GM12874 (cell line): ENCODE data around the gene ADM.
A peak's percentile ranks its signal among the peaks of the same experiment; 100 is the strongest.

Experiments
- TF ChIP-seq, protein P1 (sequence below): IDR thresholded peaks from 2 replicates; pipeline ENCODE4 v1.5.1; 2011; ENCODE audit warnings: low read depth, mild to moderate bottlenecking, control low read depth, low read length, moderate library complexity; ENCODE audit not compliant: insufficient read depth

ADM gene

DNA sequence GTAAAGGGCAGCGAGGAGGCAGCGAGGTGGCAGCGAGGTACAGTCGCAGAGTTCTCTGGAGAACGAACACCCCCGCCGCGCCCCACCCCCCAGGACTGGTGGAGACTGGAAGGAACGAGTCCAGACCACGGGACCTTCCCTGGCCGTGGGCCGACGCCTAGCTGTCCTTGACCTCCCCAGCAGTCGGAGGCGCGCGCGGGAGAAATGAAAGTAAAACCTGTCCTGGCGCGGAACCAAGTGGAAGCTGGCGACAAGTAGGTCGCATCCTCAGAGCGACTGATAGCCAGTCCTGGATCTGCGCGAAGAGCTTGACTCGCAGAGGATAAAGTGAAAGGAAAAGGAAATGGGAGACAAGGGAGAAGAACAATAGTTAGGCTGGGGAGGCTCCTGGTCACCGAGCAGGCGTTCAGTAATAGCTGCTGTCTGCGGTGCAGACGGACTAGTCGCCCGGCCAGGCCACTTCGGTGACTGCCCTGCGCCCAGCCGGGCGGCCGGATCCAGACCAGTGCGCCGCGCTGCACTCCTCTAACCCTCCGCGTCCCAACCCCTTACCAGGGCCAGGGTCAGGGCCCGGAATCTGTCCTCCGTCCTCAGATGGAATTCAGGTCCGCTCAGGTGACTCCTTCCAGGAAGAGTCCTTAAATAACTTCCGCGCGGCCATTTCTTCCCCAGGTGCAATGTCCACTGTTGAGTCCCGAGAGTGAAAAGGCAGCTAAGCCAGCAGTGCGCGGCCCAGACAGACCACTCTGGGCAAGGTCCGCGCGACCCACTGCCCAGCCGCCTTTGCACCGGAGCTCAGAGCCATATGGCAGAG lies 1.9 kb upstream of the ADM start:
- TF ChIP-seq, protein P1, sequence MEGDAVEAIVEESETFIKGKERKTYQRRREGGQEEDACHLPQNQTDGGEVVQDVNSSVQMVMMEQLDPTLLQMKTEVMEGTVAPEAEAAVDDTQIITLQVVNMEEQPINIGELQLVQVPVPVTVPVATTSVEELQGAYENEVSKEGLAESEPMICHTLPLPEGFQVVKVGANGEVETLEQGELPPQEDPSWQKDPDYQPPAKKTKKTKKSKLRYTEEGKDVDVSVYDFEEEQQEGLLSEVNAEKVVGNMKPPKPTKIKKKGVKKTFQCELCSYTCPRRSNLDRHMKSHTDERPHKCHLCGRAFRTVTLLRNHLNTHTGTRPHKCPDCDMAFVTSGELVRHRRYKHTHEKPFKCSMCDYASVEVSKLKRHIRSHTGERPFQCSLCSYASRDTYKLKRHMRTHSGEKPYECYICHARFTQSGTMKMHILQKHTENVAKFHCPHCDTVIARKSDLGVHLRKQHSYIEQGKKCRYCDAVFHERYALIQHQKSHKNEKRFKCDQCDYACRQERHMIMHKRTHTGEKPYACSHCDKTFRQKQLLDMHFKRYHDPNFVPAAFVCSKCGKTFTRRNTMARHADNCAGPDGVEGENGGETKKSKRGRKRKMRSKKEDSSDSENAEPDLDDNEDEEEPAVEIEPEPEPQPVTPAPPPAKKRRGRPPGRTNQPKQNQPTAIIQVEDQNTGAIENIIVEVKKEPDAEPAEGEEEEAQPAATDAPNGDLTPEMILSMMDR: no peak

DNA sequence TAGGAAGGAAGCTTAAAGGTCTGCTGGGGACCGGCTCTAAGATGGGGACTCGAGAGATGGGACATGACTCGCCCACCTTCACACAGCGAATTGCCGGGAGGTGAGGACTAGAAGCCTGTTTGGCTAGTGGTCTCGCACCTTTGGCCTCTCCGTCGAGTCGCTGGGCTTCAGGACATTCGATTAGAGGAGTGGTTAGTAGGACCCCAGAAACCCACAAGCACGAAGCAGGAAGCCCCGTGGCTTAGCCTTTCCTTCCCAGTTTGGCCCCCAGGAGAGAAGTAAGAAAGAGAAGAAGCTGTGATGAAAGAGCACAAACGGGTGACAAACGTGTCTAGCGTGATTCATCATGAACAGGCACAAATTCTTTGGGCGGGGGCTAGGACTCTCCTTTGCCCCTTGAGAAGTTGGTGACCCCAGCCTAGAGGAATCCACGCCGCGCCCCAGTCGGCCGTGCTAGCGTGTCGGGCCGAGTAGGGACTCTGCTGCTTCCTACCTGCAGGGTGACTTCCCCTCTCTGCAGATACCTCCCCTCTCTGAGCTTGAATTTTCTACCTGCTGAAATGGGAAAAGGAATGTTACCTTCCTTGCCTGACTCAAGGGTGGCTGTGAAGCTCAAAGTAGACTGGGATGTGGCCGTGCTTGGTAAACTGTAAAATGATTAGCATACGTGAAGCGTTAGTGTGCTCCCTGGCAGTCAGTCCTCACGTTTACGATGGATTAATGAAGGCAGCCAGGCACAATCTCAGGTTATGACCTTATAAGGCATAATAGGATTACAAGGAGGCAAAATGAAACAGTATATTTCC lies 1.1 kb upstream of the ADM start:
- TF ChIP-seq, protein P1: no peak

DNA sequence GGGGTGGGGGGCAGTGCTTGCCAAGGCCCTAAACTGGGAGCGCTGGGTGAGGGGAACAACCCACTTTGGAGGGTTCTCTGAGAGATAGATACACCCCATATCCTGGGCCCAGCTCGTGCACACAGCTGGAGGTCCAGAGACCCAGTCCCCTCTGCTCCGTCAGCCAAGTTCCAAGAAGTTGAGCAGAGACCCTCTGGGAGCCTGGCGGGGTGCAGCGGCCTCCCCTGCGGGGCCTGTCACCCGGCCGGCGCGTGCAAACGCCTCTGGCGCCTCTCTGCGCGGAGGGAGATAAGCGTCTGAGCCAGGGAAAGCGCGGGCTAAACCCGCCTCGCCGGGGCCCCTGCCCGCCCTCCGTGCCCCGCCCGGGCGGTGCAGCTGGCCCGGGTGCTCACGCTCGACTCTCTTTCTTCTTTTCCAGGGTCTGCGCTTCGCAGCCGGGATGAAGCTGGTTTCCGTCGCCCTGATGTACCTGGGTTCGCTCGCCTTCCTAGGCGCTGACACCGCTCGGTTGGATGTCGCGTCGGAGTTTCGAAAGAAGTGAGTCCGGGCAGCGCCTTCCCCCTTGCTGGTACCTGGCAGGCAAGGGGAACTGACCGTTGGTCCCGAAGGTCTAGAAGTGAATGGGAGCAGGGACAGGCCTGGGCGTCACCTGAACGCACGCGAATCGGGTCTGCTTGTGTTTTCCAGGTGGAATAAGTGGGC lies 540 bp downstream of the ADM start:
- TF ChIP-seq, protein P1: no peak

DNA sequence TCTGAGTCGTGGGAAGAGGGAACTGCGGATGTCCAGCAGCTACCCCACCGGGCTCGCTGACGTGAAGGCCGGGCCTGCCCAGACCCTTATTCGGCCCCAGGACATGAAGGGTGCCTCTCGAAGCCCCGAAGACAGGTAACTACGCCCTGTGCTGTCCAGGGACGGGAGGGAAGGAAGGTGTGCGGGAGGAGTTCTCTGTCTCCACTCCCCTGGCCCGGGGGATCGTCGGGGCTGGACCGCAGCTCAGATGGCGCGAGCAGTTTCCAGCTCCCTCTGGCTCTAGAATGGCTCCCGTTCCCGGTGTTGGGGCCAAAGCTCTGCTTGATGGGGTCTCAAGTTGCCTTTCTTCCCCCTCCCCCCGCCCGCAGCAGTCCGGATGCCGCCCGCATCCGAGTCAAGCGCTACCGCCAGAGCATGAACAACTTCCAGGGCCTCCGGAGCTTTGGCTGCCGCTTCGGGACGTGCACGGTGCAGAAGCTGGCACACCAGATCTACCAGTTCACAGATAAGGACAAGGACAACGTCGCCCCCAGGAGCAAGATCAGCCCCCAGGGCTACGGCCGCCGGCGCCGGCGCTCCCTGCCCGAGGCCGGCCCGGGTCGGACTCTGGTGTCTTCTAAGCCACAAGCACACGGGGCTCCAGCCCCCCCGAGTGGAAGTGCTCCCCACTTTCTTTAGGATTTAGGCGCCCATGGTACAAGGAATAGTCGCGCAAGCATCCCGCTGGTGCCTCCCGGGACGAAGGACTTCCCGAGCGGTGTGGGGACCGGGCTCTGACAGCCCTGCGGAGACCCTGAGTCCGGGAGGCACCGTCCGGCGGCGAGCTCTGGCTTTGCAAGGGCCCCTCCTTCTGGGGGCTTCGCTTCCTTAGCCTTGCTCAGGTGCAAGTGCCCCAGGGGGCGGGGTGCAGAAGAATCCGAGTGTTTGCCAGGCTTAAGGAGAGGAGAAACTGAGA lies 1.4 kb downstream of the ADM start:
- TF ChIP-seq, protein P1: no peak

DNA sequence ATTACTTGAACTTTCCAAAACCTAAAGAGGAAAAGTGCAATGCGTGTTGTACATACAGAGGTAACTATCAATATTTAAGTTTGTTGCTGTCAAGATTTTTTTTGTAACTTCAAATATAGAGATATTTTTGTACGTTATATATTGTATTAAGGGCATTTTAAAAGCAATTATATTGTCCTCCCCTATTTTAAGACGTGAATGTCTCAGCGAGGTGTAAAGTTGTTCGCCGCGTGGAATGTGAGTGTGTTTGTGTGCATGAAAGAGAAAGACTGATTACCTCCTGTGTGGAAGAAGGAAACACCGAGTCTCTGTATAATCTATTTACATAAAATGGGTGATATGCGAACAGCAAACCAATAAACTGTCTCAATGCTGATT lies 2.1 kb downstream of the ADM start:
- TF ChIP-seq, protein P1: no peak

DNA sequence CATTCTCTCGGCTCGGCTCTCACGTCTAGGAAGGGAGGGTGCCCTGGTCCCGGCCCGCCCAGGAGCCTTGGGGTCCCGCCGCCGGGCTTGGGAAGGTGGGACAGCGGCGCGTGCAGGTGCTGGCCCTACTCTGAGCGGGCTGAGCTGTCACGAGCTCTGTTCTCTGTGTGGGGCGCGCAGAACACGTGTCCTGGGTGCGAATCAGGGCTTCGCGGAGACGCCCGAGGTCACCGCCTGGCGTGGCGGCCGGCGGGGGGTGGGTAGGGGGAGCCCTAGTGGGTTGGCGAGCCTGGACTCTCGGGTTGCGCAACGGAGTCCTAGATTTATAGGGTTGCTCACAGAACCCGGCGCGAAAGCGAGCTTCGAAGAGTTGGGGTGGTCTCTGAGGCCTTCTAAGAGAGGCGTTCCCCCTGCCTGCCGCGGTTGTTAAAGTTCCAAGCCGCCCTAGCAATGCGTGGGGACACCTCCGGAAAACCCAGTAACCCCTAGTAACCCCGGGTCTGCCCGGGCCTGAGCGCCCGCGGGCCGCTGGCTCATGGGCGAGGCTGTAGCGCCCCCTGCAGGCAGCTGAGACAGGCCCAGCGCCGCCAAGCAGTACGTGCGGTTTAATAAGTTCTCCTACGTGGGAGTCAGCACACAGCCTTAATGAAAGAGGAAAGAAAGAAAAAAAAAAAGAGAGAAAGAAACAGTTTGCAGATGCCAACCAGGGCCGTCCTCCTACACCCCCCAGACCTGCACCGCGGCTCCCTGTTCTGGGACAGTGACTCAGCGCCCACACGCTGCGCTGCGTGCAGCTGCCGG lies 2.7 kb downstream of the ADM start:
- TF ChIP-seq, protein P1: peak; percentile 85
